GM18868 (cell line): Measurements from ENCODE around the gene KCTD19.

Experiments
- ATAC-seq: cut with Tn5 transposase; IDR thresholded peaks from one replicate; pipeline ENCODE4 v1.9.1; 2021; ENCODE audit warnings: mild to moderate bottlenecking, moderate library complexity; ENCODE audit not compliant: unreplicated experiment

The KCTD19 gene

GRCh38 chr16:67326115-67326471 lies 448 bp downstream of the KCTD19 start:
- no peak for ATAC-seq

GRCh38 chr16:67317853-67318252 lies 8.7 kb downstream of the KCTD19 start:
- ATAC-seq = no peak

- ATAC-seq = no peak
Measured at GRCh38 chr16:67312719-67313118, 13.8 kb downstream of the KCTD19 start.

- peak; percentile 88 for ATAC-seq
Measured at GRCh38 chr16:67311607-67312488, 14.7 kb downstream of the KCTD19 start.

- ATAC-seq = no peak
Measured at GRCh38 chr16:67310561-67310960, 16.0 kb downstream of the KCTD19 start.

GRCh38 chr16:67305216-67306071 lies 21.1 kb downstream of the KCTD19 start:
- no peak for ATAC-seq

- ATAC-seq = no peak
Measured at GRCh38 chr16:67304020-67304419, 22.5 kb downstream of the KCTD19 start.

GRCh38 chr16:67302970-67303369 lies 23.6 kb downstream of the KCTD19 start:
- ATAC-seq = no peak

- ATAC-seq = no peak
Measured at GRCh38 chr16:67302076-67302475, 24.5 kb downstream of the KCTD19 start.

- ATAC-seq = no peak
Measured at GRCh38 chr16:67301080-67301782, 25.3 kb downstream of the KCTD19 start.

GRCh38 chr16:67299269-67299668 lies 27.3 kb downstream of the KCTD19 start:
- no peak for ATAC-seq

GRCh38 chr16:67298277-67298676 lies 28.3 kb downstream of the KCTD19 start:
- no peak for ATAC-seq

GRCh38 chr16:67296420-67296819 lies 30.1 kb downstream of the KCTD19 start:
- ATAC-seq = no peak

GRCh38 chr16:67294938-67295361 lies 31.6 kb downstream of the KCTD19 start:
- ATAC-seq = no peak

- ATAC-seq = no peak
Measured at GRCh38 chr16:67294171-67294757, 32.3 kb downstream of the KCTD19 start.

- no peak for ATAC-seq
Measured at GRCh38 chr16:67291461-67291860, 35.1 kb downstream of the KCTD19 start.

GRCh38 chr16:67287960-67288359 lies 38.6 kb downstream of the KCTD19 start:
- no peak for ATAC-seq

GRCh38 chr16:67286441-67287235 lies 39.9 kb downstream of the KCTD19 start:
- no peak for ATAC-seq

GRCh38 chr16:67284699-67285646 lies 41.6 kb downstream of the KCTD19 start:
- ATAC-seq = no peak
